GM12873 (cell line): ENCODE results near the gene NDUFA11.

Experiments used
- CTCF ChIP-seq: IDR thresholded peaks from 2 replicates; pipeline ENCODE4 v1.5.1; 2012; ENCODE audit warnings: low read depth, mild to moderate bottlenecking, moderate library complexity, low read length, control low read depth; ENCODE audit not compliant: insufficient read depth; ENCODE audit errors: missing control alignments

The NDUFA11 gene

GRCh38 chr19:5922161-5922545 is 18.6 kb upstream of the NDUFA11 start:
- no peak for TF ChIP-seq CTCF

- TF ChIP-seq CTCF: no peak
Measured at GRCh38 chr19:5921516-5922160, 18.0 kb upstream of the NDUFA11 start.

- no peak for TF ChIP-seq CTCF
Measured at GRCh38 chr19:5918463-5919079, 15.0 kb upstream of the NDUFA11 start.

- TF ChIP-seq CTCF: no peak
Measured at GRCh38 chr19:5917431-5918107, 14.0 kb upstream of the NDUFA11 start.

GRCh38 chr19:5916181-5916708 is 12.7 kb upstream of the NDUFA11 start:
- TF ChIP-seq CTCF: no peak

GRCh38 chr19:5915782-5916165 is 12.2 kb upstream of the NDUFA11 start:
- TF ChIP-seq CTCF: no peak
